ENCODE measurements around the gene MTA2. TPM values are rescaled to one million over a fixed set of nuclear protein-coding genes. Genes with fewer than 3 reads are reported as not detected.
A peak's percentile ranks its signal among the peaks of the same experiment; 100 is the strongest.
"Not testable (repeated sequence)": the region's sequence is repeated elsewhere in the genome, so short reads cannot be mapped to it uniquely, and the experiment has no call there.

MTA2 gene
- total RNA-seq, 2 donors from 2014 or later, result 30.0 to 40.5 TPM

DNA sequence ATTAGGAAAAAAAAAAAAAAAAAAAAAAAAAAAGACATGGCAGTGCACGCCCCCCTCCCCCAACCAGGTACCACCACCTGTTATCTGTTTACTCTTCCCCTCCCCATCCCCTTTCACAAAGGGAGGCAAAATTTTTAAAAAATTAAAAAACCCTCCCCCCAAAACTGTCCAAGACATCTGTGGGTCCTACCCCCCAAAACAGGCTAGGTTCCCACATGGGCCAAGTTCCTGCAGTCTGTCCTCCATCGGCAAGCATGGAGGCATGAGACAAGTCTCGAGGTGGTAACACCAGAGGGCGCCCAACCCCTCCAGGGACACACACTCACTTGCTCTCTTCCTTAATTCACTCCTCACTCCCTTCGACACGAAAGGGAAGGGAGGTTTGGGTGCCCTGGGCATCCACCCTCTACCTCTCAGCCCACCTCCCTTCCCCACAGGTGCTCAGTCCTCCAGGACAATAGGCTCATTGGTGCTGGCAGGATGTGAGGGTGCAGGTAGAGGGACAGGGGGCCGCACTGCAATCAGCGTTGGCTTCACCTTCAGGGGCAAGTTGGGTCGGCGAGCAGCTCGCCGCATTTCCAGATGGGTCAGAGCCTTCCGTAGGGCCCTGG lies 8.1 kb downstream of the MTA2 start:
- Histone ChIP-seq H3K9me3 (no peaks in the 10 kb centered on the region), H3K27me3 (no peaks in the 10 kb centered on the region), H3K4me3 (no peak overlapping the region), H3K27ac (no peak overlapping the region), H3K36me3 (peaks cover 55% of the 10 kb centered on the region), H3K4me1 (peaks cover 0 to 28% of the 10 kb centered on the region in 2 donors)
- TF ChIP-seq, protein P1, sequence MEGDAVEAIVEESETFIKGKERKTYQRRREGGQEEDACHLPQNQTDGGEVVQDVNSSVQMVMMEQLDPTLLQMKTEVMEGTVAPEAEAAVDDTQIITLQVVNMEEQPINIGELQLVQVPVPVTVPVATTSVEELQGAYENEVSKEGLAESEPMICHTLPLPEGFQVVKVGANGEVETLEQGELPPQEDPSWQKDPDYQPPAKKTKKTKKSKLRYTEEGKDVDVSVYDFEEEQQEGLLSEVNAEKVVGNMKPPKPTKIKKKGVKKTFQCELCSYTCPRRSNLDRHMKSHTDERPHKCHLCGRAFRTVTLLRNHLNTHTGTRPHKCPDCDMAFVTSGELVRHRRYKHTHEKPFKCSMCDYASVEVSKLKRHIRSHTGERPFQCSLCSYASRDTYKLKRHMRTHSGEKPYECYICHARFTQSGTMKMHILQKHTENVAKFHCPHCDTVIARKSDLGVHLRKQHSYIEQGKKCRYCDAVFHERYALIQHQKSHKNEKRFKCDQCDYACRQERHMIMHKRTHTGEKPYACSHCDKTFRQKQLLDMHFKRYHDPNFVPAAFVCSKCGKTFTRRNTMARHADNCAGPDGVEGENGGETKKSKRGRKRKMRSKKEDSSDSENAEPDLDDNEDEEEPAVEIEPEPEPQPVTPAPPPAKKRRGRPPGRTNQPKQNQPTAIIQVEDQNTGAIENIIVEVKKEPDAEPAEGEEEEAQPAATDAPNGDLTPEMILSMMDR (IDR thresholded peaks at IDR 0.05), result peak in 1 of 2 donors; percentile 66
- DNase-seq (ENCODE audit: low spot score), result peak; percentile 89

DNA sequence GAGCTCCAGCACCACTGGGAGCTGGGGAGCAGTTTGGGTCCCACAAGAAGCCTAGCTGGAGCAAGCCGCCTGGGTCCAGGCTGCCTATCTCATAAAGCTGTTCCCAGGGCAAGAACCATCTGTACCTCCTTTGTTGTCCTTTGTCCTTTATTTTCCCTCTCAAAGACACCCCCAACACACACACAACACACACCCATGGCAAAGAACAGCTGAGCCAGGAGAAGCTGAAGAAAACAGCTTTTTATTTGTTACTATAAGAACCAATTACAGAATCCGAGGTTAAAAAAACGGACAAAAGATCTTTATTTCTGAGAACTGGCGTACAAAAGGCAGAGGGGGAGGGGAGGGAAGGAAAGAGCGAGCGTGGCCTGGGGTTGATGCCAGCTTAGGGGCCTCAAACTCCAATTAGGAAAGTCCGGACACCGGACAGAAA lies 8.7 kb downstream of the MTA2 start:
- DNase-seq (ENCODE audit: low spot score), result no peak
- TF ChIP-seq, protein P1 (IDR thresholded peaks at IDR 0.05), result no peak
- Histone ChIP-seq H3K4me3 (no peak overlapping the region), H3K4me1 (peaks cover 0 to 24% of the 10 kb centered on the region in 2 donors), H3K27me3 (no peaks in the 10 kb centered on the region), H3K36me3 (peaks cover 55% of the 10 kb centered on the region), H3K9me3 (no peaks in the 10 kb centered on the region), H3K27ac (peak overlapping the region; percentile 96 to 97)

DNA sequence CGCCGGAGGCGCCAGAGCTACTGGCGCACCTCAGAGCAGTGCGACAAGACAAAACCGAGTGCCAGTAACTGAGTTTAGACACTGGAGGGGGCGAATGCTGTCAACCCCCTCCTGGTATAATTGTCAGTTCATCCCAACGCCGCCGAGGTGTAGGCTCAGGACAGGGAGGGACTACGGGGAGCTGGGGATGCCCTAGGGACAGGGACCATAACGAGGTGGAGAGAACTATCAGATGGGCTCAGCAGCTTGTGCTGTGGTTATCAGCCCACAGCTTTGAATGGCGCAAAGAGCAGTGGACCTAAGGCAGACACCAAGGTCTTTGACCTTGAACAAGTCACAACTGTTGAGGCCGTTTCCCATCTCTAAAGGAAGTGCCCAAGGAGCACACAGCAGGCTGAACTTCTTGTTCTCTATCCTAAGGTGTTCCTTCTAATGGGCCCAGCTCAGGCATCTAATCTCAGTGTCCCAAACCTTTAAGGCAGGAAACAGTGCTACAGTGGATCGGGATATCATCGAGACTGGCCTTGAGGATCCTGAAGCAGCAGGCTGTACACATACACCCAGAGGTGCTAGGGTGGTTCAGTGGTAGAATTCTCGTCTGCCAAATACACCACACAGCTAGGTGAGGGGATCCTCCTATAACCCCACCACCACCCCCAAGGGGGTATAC lies 9.4 kb downstream of the MTA2 start:
- peak overlapping the region; percentile 40 to 81 for H3K4me3 ChIP-seq
- peaks cover 55% of the 10 kb centered on the region for H3K36me3 ChIP-seq
- H3K4me1 ChIP-seq, result peaks cover 0 to 24% of the 10 kb centered on the region in 2 donors
- no peak for DNase-seq (ENCODE audit: low spot score)
- peak overlapping the region; percentile 96 to 97 for H3K27ac ChIP-seq
- no peaks in the 10 kb centered on the region for H3K9me3 ChIP-seq
- H3K27me3 ChIP-seq, result no peaks in the 10 kb centered on the region
- TF ChIP-seq, protein P1 (IDR thresholded peaks at IDR 0.05), result no peak

DNA sequence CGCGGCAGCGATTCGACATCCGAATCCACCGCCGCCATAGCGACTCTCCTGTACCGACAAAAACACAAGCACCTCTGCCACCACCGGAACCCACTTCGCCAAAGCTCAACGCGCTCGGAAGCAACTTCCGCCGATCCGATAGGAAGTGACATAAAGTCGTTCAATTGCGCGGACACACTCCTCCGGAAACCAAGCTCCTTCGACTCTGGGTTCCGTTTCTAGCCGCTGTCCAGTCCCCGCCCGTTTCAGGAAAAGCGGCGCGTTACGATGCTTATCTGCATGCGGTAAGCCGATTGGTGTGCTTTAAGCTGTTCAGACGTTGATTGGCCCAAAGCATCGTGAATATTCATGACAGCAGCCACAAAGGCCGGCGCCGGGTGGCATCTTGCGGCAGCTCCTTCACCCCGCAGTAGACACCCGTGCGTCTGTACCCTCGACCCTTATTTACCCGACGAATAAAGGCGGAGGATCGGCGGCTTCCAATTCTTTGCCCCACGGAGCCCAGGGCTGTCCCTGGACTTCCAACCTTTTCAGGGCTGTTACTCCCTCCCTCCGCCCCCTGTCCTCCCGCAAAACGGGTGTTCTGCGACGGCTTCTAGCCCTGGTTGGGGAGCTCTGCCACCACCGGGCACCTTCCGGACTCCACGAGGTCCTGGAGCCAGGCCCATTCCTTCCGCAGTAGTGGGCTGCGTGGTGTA lies 10.1 kb downstream of the MTA2 start, which contains the start of gene TUT1:
Gene TUT1, minus strand, starts transcription at position 76 of the 698 bp plus-strand sequence. Its CDS starts 38 bp downstream, at position 38.
- peaks cover 55% of the 10 kb centered on the region for H3K36me3 ChIP-seq
- TF ChIP-seq, protein P1 (IDR thresholded peaks at IDR 0.05), result peak in 1 of 2 donors; percentile 23
- peak within 1 kb of the TSS; percentile 71 to 81 for H3K4me3 ChIP-seq
- H3K27me3 ChIP-seq, result no peaks in the 10 kb centered on the region
- peak within 1 kb of the TSS; percentile 96 to 97 for H3K27ac ChIP-seq
- peaks cover 0 to 24% of the 10 kb centered on the region in 2 donors for H3K4me1 ChIP-seq
- peak; percentile 99 for DNase-seq (ENCODE audit: low spot score)
- H3K9me3 ChIP-seq, result no peaks in the 10 kb centered on the region

DNA sequence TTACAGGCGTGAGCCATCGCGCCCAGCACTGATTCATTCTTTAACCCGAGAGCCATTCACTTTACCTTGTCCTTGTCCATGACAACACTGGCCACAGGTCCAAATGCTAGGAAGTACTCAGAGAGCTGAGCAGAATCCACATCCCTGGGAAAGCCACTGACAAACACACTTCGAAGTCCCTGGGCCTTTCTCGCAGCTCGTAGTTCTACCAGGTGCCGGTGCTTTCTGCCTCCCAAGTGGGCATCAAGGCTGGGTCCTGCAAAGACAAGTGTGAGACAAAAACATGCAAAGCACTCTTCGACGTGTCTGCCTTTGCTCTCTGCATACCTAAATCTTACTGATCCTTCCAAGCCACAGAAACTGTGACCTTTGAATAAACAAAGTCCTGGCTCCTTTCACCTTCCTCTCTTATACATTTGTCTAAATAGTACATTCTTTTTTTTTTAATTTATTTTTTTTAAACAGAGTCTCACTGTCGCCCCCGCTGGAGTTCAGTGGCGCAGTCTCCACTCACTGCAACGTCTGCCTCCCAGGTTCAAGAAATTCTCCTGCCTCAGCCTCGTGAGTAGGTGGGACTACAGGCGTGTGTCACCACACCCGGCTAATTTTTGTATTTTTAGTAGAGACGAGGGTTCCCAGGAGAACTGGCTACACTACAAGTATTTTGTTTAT lies 12.6 kb downstream of the MTA2 start:
- H3K4me3 ChIP-seq, result no peak overlapping the region
- H3K4me1 ChIP-seq, result peaks cover 0 to 24% of the 10 kb centered on the region in 2 donors
- H3K36me3 ChIP-seq, result peaks cover 47% of the 10 kb centered on the region
- TF ChIP-seq, protein P1 (IDR thresholded peaks at IDR 0.05), result no peak
- H3K27me3 ChIP-seq, result no peaks in the 10 kb centered on the region
- no peak for DNase-seq (ENCODE audit: low spot score)
- H3K9me3 ChIP-seq, result no peaks in the 10 kb centered on the region
- H3K27ac ChIP-seq, result no peak overlapping the region

DNA sequence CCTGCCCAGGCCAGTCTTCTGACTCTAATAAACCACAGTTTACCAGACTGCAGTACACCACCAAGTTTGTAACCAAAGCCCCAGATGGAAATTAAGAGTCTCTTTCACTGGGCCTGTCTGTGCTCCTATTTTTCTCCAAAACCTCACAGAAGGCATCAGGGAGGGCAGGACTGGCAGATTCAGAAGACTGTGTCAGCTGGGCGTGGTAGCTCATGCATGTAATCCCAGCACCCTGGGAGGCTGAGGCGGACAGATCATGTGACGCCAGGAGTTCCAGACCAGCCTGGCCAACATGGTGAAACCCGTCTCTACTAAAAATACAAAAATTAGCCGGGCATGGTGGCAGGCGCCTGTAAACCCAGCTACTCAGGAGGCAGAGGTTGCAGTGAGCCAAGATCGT lies 16.3 kb downstream of the MTA2 start:
- H3K27ac ChIP-seq; H3K9me3 ChIP-seq; H3K4me3 ChIP-seq; H3K27me3 ChIP-seq; DNase-seq (ENCODE audit: low spot score); H3K4me1 ChIP-seq: not testable (repeated sequence)
- H3K36me3 ChIP-seq, result peaks cover 54% of the 10 kb centered on the region

DNA sequence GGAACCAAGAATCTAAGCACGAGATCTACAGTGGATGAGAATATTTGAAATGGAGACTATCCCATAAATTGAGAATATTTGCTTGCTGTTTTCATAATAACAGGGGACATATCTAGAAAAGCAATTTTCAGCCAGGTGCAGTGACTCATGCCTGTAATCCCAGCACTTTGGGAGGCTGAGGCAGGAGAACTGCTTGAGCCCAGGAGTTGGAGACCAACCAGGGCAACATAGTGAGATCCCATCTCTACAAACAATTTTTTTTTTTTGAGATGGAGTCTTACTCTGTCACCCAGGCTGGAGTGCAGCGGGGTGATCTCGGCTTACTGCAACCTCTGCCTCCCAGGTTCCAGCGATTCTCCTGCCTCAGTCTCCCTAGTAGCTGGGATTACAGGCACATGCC lies 19.9 kb downstream of the MTA2 start:
- not testable (repeated sequence) for DNase-seq (ENCODE audit: low spot score); H3K9me3 ChIP-seq; H3K27ac ChIP-seq; H3K4me1 ChIP-seq; H3K4me3 ChIP-seq; H3K27me3 ChIP-seq
- peaks cover 48% of the 10 kb centered on the region for H3K36me3 ChIP-seq

Measured in right atrium auricular region (tissue), 2 donors.